Cerebellar cortex (tissue), 1 donor: ENCODE measurements around the gene ATXN2.
"Not testable (repeated sequence)": the region's sequence is repeated elsewhere in the genome, so short reads cannot be mapped to it uniquely, and the experiment has no call there.

Experiments
- DNase-seq: peaks from one replicate; pipeline ENCODE4 v3.0.0-alpha.2; 2015; ENCODE audit warnings: low spot score

ATXN2 gene

GRCh38 chr12:111574797-111575443 is 24.2 kb downstream of the ATXN2 start:
- no peak for DNase-seq

- DNase-seq: no peak
Measured at GRCh38 chr12:111573476-111573875, 25.6 kb downstream of the ATXN2 start.

- no peak for DNase-seq
Measured at GRCh38 chr12:111570084-111570961, 28.8 kb downstream of the ATXN2 start.

- no peak for DNase-seq
Measured at GRCh38 chr12:111569363-111570083, 29.6 kb downstream of the ATXN2 start.

- not testable (repeated sequence) for DNase-seq
Measured at GRCh38 chr12:111560844-111561243, 38.3 kb downstream of the ATXN2 start.

- DNase-seq: no peak
Measured at GRCh38 chr12:111558107-111558376, 41.1 kb downstream of the ATXN2 start.

- no peak for DNase-seq
Measured at GRCh38 chr12:111557271-111558106, 41.6 kb downstream of the ATXN2 start.

GRCh38 chr12:111556676-111557075 is 42.4 kb downstream of the ATXN2 start:
- no peak for DNase-seq

- DNase-seq: not testable (repeated sequence)
Measured at GRCh38 chr12:111555313-111555712, 43.8 kb downstream of the ATXN2 start.

GRCh38 chr12:111546758-111547383 is 52.2 kb downstream of the ATXN2 start:
- DNase-seq: no peak

- DNase-seq: no peak
Measured at GRCh38 chr12:111546171-111546570, 52.9 kb downstream of the ATXN2 start.

- no peak for DNase-seq
Measured at GRCh38 chr12:111544032-111544431, 55.1 kb downstream of the ATXN2 start.

- no peak for DNase-seq
Measured at GRCh38 chr12:111532751-111533150, 66.4 kb downstream of the ATXN2 start.

GRCh38 chr12:111529424-111530368 is 69.4 kb downstream of the ATXN2 start:
- peak; percentile 70 for DNase-seq

- DNase-seq: no peak
Measured at GRCh38 chr12:111523587-111524167, 75.4 kb downstream of the ATXN2 start.

- no peak for DNase-seq
Measured at GRCh38 chr12:111521801-111522200, 77.3 kb downstream of the ATXN2 start.

GRCh38 chr12:111519937-111520336 is 79.2 kb downstream of the ATXN2 start:
- DNase-seq: no peak

- no peak for DNase-seq
Measured at GRCh38 chr12:111519083-111519482, 80.0 kb downstream of the ATXN2 start.

GRCh38 chr12:111507719-111508118 is 91.4 kb downstream of the ATXN2 start:
- not testable (repeated sequence) for DNase-seq

GRCh38 chr12:111507258-111507657 is 91.9 kb downstream of the ATXN2 start:
- not testable (repeated sequence) for DNase-seq
